ENCODE measurements around the gene C5orf63.
"Not testable (repeated sequence)": the region's sequence is repeated elsewhere in the genome, so short reads cannot be mapped to it uniquely, and the experiment has no call there.

C5orf63 gene
- 4.3 to 12.0 (median 11.3) reads per million in 3 experiments for total RNA-seq

- DNase-seq, result peak; percentile 73
Observed at GRCh38 chr5:127072861-127073846, at the start of gene C5orf63. Gene C5orf63, minus strand, starts transcription at chr5:127073502. Its CDS starts 14,507 bp downstream, at chr5:127058995.

- DNase-seq, result no peak
Observed at GRCh38 chr5:127112347-127112864, 39.1 kb upstream of the C5orf63 start.

GRCh38 chr5:127111112-127111511 is 37.8 kb upstream of the C5orf63 start:
- no peak for DNase-seq

GRCh38 chr5:127108624-127109260 is 35.4 kb upstream of the C5orf63 start:
- not testable (repeated sequence) for DNase-seq

GRCh38 chr5:127101935-127102334 is 28.6 kb upstream of the C5orf63 start:
- no peak for DNase-seq

DNA sequence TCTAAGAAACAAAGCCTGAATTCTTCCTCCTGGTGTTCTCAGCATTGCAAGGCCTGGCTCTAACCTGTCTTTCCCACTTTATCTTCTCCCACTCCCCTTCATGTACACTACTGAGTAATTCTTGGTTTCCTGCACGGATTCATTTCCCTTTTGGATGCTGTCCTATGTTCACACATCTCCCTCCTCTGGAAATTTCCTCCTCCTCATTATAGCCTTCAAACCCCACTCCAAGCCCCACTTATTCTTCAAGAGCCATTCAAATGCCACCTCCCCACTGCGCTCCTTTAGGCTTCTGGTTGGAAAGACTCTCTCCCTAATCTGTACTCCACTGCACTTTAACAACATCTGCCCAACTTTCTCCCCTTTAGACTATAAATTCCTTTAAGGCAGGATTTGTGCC is 28.2 kb upstream of the C5orf63 start:
- no peak for DNase-seq

GRCh38 chr5:127098241-127098640 is 24.9 kb upstream of the C5orf63 start:
- no peak for DNase-seq

DNA sequence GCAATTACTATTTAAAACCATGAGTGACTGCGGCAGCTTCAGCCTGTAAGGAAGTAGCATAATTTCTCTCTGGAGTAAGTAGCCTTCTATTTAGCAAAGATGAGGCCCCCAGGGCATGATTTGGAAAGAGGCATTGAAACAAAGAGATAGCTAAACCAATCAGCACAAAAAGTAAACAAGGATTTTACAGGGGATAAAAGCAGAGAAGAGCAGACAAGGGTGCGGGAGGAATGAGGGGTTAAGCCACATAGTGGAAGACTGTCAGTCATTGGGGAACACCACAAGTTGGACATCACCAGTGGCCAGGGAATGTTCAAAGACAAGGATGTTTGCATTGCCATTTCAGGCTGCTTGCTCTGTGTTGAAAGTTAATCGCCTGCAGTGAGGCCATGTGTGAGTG is 24.0 kb upstream of the C5orf63 start:
- DNase-seq, result no peak

DNA sequence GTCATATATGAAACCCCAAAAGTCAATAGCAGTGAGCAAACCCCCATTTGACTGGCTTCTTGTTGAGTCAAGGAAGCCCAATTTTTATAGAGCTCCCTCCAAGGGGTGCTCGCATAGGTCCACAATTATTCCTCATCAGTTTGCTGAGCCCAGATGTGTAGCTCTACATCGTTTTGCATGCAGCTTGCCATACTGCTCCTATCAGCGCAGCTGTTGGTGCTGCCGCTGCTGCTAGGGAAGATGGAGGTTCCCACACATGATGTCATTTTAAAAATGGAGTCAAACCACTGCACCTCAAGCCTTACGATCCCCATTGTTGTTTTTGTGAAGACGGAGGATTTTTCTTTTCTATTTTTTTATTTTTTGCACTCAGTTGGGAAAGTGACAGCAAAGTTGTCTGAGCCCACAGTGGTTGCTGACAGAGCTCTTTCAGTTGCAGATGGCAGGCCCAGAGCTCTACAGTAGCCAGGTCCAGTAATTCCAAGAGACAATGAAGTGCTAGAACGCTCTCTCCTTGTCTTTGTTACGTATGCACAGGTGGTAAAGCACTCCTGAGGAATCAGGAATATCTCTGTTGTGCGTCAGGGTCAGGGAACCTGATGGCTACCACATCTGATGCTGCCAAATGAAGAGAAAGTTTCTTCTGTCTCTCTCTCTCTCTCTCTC is 23.2 kb upstream of the C5orf63 start:
- no peak for DNase-seq

DNA sequence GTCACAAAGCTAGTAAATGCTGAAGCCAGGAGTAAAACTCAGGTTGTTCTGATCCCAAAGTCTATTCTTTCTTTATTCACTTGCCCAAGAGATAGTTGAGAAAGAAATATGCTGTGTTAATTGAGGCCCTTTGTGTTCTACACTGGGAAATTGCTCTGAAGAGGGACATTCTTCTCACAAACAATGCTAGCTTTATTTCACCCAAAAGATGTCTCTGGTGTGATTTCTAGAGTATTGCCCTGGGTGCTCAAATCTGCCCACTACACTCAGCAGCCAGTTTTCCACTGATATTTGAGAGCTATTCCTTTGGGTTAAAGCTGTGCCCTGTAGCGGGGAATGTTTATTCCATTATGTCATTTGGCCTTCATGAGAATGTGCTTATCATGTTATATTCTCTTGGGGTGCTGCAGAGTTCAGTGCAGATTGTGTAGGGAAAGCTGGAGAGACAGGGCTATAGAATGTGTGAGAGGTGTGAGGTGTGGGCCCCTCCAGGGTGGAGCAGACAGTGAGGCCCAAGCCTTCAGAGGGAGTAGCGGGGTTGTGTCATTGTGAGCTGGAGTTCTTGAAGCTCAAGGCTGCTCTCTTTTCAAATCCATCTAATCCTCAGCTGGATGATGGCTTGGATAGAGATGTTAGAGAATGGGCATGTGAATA is 21.0 kb upstream of the C5orf63 start:
- DNase-seq, result no peak

DNA sequence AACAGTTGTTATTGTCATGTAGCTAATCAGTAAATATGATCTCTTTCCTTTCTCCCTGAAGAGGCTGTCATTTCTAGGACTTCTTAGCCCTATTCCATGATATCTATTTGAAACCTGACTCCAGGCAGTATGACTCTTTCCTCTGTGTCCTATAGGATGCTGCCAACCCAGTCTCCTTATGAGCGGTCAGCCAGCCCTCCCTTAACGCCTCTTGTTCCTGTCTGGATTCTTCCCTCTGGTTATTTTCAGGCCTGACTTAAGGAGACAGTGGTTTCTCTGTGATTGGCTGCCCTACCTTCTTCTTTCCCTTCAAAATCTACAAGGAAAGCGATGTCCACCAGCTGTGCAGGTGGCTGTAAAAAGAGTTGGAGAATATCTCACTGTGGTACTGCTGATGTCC is 19.4 kb upstream of the C5orf63 start:
- no peak for DNase-seq

- no peak for DNase-seq
Observed at GRCh38 chr5:127089191-127089590, 15.9 kb upstream of the C5orf63 start.

DNA sequence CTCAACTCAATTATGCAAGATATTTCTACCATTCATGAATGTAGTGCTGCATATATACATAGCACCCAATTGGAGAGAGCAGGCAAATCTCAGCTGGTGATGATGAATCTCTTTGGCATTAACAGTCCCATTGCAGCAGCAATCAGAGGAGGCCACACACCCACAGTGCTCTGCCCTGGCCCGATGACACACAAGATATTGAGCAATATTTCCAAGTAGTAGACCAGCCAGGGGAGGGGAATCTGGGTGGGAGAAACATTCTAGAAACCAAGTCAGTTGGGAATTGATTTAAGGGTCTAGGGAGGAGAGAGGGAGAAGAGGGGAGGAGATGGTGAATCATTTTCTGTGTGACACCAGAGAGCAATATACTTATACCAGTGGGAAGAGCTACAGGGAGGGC is 14.9 kb upstream of the C5orf63 start:
- no peak for DNase-seq

GRCh38 chr5:127086589-127086988 is 13.3 kb upstream of the C5orf63 start:
- no peak for DNase-seq

DNA sequence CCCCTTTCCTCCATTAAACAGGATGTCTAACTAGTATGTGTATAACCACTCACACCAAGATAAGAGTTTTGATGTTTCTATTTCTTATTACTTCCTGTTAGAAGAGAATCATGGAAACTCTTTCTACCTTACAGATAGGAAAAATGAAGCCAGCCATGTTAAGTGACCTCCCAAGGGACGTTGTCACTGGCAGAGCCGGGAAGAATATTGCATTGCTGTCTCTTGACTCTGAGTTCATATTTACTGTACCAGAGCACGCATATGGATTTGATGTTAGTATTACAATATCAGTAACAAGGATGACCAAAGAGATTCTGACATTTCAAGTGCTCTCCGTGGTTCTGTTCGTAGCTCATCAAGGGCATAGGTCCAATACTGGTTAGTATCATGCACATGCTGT is 12.5 kb upstream of the C5orf63 start:
- no peak for DNase-seq

DNA sequence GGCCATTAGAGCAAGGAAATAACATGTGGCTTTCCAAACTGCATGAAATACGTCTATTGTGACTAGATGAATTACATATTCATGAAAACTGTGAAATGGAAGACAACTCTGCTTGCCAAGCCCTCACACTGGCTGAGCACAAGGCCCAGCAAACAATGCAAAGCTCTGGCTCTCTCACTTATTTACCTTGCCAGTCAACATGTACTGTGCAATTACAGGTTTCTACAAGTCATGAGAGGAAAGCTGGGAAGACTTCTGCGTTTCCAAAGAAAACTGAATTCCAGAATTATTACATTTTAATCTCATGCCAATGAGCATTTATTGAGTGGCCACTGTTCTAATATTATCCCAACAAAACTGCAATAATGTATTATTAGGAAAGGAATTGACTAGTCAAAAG is 12.1 kb upstream of the C5orf63 start:
- DNase-seq, result no peak

DNA sequence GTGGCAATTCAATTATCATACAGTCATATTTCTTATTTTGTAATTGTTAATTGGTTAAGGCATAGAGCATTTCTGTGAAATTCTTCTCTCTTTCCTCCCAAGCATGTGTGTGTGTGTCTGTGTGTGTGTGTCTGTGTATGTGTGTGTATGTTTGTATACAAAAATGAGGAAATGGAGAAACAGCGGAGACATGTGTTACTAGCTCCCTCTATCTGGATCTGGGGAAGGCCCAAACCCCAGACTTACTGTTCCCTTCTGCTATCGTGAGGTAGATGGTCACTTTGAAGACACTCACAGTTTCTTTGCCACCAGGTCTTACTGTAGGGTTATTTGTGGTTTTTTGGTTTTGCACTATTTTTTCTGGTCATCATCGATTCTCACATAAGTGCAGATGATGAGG is 11.4 kb upstream of the C5orf63 start:
- DNase-seq, result no peak

GRCh38 chr5:127083711-127084110 is 10.4 kb upstream of the C5orf63 start:
- no peak for DNase-seq

GRCh38 chr5:127079994-127080491 is 6.7 kb upstream of the C5orf63 start:
- no peak for DNase-seq

DNA sequence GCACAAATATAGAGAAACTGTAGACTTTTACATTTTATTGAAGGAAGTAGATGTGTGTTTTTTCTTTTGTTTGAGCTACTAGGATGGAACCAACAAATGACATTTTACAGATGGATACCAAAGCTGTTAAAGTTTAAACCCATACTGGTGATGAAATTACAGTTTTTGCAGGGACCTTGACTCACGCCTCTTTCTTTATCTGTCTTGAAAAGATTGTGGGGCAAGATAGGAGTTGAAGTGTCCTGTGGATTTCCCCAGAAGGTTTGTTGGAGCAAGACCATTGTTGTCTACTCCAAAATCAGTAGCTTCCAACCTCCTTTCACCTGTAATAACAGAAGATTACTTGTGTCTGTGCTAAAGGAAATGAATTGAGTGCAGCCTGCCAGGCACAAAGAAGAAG is 4.1 kb upstream of the C5orf63 start:
- DNase-seq, result no peak

DNA sequence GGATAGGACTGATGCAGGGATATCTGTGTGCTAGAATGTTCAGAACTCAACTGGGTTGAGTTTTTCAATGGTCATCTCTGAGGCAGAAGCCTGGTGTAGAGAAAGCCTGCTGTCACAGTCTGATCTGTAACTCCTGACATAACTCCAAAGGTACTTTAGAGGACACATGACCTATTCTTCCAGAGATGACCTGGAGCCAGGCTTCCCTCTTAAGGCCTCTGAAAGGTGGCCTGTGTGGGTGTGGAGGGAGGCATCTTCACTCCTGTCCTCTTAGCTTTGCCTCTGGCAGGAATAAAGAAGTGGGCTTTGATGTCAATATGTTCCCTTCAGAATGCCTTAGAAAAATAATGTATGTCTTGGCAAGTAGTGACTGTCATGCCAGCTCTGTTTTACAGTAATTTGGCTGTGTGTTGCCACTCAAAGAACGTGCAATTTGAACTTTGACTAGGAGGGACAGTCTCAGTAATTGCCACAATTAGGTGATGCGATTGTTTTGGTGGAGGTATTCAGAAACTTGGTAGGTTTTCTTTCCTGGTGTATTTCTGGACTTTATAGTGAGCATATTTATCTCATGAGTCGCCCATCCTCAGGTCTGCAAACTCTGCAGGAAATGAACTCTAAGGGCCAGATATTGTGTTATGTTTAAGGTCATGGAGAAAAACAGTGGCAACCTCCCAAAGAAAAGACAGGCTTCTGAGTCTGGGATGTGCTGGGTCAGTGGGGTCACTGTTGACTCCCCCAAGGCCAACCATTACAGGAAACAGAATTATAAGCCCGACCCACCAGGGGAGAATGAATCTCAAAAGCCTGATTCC is 3.2 kb upstream of the C5orf63 start:
- DNase-seq, result no peak

DNA sequence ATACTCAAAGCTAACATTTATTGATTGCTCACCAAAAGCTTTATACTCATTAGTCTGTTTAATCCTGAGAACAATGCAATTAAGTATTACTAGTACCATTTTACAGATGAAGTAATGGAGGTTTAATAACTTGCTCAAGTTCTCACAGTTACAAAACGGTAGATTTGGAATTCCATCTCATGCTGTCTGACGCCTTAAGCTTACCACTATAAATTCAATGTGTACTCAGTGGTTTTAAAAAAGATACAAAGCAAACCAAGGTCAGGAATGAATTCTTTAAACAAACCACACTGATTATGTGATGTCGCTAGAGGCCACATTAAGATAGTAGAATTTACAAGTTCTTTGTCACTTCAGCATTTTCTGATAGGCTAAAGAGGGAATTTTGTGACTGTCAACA is 1.2 kb upstream of the C5orf63 start:
- no peak for DNase-seq
